Stimulated activated CD4-positive, alpha-beta T cell treated with anti-CD3 and anti-CD28 coated beads, Interleukin-2, amount 100 ng/mL, for 4 hours (primary cell): Measurements from ENCODE around the gene PIGN.

Source experiments
- DNase-seq: peaks from one replicate; pipeline ENCODE4 v3.0.0-alpha.2; 2020; ENCODE audit warnings: low read depth

Gene PIGN, protein sequence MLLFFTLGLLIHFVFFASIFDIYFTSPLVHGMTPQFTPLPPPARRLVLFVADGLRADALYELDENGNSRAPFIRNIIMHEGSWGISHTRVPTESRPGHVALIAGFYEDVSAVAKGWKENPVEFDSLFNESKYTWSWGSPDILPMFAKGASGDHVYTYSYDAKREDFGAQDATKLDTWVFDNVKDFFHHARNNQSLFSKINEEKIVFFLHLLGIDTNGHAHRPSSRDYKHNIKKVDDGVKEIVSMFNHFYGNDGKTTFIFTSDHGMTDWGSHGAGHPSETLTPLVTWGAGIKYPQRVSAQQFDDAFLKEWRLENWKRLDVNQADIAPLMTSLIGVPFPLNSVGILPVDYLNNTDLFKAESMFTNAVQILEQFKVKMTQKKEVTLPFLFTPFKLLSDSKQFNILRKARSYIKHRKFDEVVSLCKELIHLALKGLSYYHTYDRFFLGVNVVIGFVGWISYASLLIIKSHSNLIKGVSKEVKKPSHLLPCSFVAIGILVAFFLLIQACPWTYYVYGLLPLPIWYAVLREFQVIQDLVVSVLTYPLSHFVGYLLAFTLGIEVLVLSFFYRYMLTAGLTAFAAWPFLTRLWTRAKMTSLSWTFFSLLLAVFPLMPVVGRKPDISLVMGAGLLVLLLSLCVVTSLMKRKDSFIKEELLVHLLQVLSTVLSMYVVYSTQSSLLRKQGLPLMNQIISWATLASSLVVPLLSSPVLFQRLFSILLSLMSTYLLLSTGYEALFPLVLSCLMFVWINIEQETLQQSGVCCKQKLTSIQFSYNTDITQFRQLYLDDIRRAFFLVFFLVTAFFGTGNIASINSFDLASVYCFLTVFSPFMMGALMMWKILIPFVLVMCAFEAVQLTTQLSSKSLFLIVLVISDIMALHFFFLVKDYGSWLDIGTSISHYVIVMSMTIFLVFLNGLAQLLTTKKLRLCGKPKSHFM

DNA sequence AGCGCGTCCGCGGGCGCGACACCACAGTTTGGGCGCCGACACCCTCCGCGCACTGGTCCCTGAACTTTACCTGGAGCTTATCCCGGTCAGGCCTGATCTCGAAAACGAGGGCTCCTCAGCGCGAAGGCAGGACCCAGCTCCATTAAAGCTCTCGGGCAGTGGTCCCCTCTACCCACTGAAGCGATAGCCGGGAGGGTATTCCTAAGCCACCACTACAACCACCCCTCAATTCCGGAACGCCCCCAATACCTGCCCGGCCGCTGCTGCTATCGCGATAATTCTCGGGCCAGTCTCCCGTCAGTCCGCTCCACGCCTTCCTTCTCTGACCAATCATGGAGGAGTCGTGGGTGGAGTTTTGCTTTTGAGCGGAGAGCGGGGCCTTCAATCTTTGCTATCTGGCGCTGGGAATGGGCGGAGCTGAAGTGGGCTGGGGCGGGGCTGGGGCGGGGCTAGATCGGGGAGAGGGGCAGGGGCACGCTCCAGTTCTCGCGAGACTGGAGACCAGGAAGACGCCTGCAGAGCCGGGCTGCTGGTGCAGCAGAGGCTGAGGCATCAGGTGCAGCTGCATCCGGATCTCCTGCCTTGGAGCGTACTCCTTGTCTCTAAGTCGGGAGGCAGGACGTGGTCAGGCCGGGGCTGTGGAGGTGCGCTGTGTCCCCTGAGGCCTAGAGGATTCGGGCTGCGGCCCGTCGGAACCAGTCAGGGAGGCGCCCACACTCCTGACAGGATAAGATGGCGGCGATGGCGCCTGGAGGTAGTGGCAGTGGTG, at the start of gene PIGN, which contains the start of gene RELCH:
Gene PIGN, minus strand, starts transcription at position 283 of the 769 bp plus-strand sequence. CDS start 25,703 bp downstream, outside the sequence.
Gene RELCH, plus strand, starts transcription at position 482 of the 769 bp plus-strand sequence. Its CDS starts 251 bp downstream, at position 733.
- DNase-seq = peak; percentile 94

- no peak for DNase-seq
Measured at GRCh38 chr18:62236252-62236651, 49.4 kb upstream of the PIGN start.

GRCh38 chr18:62226047-62226446, 39.2 kb upstream of the PIGN start:
- no peak for DNase-seq

DNA sequence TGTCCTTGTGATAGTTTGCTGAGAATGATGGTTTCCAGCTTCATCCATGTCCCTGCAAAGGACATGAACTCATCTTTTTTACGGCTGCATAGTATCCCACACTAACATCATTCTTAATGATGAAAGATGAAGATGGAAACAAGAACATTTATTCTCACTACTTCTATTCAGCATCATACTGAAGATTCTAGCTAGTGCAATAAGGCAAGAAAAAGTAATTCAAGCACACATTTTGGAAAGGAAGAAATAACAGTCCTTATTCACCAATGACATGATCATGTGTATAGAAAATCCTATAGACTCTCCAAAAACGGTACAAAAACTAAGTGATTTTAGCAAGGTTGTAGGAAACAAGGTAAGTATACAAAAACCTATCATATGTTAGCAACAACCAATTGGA, 37.4 kb upstream of the PIGN start:
- no peak for DNase-seq

DNA sequence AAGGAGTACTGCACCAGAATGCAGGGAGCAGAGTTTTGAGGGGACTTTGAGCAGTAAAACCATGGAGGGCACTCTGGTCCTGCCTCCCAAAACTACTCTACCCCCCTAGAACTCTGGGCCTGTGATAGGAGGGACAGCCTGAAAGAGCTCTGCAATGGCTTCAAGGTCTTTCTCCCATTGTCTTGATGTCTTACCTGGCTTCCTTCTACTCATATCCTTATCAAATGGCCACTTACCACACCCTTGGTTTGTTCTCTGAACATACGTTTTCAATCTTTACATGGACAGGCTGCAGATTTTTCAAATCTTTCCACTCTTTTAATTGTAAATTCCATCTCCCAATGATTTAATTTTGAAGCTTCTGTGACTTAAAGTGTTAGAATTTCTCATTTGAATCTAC, 27.9 kb upstream of the PIGN start:
- DNase-seq = no peak

DNA sequence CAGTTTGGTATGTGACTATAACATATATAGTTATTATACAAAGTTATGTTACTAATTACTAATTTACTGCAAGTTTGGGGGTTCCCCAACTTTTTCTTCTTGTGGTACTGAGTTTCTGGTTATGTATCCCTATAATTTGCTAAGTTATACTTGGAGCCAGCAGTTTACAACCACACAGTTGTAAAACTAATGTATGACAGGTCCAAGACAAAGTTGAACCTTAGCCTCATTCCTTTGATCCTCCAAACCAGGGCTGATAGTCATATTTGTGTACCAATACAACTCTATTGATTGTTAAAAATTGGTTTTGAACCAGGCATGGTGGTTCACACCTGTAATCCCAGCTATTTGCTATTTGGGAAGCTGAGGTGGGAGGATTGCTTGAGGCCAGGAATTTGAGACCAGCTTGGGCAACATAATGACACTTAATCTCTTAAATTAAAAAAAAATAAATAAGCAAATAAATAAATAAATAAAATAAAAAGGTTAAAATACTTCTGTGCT, 24.5 kb upstream of the PIGN start:
- DNase-seq = no peak

DNA sequence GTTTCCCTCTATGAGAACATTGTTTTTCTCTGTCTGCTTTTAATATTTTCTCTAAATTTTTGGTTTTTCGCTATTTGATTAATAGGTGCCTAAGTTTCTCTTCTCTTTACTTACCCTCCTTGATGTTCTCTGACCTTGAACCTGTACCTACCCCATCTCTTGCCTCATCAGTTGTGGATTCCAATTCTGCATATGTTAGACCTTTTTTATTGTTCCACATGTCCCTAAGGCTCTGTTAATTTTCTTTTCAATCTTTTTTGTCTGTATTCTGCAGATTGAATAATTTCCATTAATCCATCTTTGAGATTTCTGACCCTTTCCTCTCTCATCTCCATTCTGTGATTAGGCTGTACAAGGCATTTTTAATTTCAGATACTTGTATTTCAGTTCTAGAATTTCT, 23.3 kb upstream of the PIGN start:
- DNase-seq = no peak

- no peak for DNase-seq
Measured at GRCh38 chr18:62209046-62209445, 22.2 kb upstream of the PIGN start.

DNA sequence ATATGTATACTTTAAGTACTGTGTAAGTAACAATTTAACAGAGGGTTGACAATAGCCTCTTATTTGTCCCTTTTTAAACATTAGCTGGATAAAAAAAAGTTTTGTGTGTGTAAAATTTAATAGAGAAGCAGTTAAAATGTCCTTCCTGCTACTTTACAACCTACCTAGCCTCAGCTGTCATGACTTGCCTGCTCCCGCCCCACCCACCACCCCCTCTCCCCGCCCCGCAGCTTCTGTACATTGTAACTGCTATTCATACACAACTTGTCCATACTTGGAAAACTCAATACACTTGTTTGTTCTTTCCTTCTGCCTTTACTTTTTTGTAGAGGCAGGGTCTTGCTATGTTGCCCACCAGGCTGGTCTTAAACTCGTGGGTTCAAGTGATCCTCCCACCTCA, 19.7 kb upstream of the PIGN start:
- DNase-seq = no peak

- DNase-seq = no peak
Measured at GRCh38 chr18:62205824-62206223, 19.0 kb upstream of the PIGN start.

GRCh38 chr18:62201870-62202269, 15.0 kb upstream of the PIGN start:
- DNase-seq = no peak

DNA sequence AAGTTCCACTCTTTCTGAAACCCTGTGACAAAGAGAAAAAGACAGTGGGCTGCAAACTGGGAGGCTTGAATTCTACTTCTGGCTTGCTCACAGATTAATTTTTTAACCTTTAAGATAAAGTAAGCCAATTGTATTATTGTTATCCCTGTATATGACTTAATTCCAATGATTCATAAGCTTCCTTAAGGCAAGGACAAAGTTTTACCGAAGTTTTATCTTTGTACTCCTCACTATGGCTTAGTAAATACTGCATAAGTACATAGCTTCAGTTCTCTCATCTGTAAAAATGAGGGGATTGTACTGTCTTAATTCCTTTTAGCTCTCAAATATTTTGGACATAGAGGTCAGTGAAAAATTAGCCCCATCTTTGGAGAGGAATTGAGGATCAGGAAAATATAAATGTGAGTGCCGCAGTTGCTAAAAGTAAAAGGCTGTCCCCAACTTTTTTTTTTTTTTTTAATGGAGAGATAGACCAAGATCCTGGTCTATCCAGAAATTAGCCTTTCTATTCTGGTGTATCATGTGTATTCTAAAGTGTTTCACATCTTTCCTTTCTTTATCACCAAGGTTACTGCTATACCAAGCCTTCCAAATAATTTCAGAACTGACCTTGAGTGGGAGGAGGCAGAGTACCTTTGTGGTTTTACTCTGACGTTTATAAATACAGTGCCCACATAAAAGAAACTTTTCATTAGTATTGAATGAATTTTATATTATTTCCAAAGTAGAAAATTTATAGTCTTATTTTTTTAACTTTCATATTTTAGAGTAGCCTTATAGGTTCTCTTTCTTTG, 13.5 kb upstream of the PIGN start:
- no peak for DNase-seq

- no peak for DNase-seq
Measured at GRCh38 chr18:62199629-62200028, 12.8 kb upstream of the PIGN start.

DNA sequence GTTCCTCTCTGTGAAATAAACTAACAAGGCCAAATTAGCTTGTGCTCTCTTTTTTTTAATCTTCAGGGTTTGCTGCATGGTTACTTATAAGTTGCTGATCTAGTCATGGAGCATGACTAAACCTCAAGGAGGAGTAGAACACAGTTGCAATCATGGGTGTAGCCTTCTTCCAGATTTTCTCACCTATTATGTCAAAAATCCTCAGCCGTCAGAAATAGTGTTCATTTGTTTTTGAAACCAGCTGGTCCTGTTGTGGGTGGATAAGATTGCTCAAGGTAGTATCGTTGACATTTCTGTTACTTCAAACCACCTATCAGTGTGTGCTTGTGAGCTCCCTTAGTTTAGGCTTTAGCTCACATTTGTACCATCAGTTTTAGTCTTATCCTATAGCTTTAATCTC, 11.4 kb upstream of the PIGN start:
- DNase-seq = no peak

- DNase-seq = no peak
Measured at GRCh38 chr18:62196980-62197379, 10.1 kb upstream of the PIGN start.

- DNase-seq = no peak
Measured at GRCh38 chr18:62196079-62196478, 9.2 kb upstream of the PIGN start.

- no peak for DNase-seq
Measured at GRCh38 chr18:62189208-62189607, 2.4 kb upstream of the PIGN start.

DNA sequence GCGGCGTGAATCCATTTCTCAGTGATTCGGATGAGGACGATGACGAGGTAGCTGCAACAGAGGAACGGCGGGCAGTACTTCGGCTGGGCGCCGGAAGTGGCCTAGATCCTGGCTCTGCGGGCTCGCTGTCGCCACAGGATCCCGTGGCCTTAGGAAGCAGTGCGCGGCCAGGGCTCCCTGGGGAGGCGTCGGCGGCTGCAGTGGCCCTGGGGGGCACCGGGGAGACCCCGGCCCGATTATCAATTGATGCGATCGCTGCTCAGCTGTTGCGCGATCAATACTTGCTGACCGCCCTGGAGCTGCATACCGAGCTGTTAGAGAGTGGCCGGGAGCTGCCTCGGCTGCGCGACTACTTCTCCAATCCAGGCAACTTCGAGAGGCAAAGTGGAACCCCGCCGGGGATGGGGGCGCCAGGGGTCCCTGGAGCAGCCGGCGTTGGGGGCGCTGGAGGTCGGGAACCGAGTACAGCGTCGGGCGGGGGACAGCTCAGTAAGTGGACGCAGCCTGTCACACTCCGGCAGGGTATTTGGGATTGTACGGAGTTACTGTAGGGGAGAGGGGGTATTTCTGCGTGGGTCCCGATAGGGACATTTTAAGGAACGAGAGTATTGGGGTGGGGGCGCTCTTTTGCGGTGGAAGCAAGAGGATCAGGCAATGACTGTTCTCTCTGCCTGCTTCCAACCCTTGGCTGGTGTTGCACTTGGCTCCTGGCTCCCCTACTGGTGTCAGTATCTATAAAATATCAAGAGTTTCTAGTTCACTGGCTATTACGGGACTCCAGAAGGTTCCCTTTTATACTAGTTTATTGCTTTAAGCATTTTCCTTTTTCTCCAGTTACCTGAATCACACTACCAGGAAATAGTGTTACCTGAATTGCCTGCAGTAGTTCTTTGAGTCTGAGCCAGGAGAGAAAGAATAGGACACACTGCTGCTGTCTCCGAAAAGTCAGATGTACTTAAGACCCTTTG, 971 bp upstream of the PIGN start:
- DNase-seq = no peak

- no peak for DNase-seq
Measured at GRCh38 chr18:62186499-62186773, 420 bp downstream of the PIGN start.

- DNase-seq = peak; percentile 32
Measured at GRCh38 chr18:62183578-62184195, 3.2 kb downstream of the PIGN start.
